HepG2 (cell line): ENCODE data around the gene TMEM144.

ENCODE experiments used
- ARNT ChIP-seq: fragments of 450-650 bp; IDR thresholded peaks from 2 replicates; pipeline ENCODE4 v1.6.1; 2017
- ELK4 ChIP-seq: sonication (generic); formaldehyde crosslinking; IDR thresholded peaks from 2 replicates; pipeline ENCODE4 v1.9.0; 2021; ENCODE audit warnings: missing genetic modification reagents, borderline replicate concordance
- EZH2 ChIP-seq: conservative IDR thresholded peaks from 2 replicates; pipeline ENCODE4 v1.6.1; 2012; ENCODE audit warnings: mild to moderate bottlenecking, low read depth, low read length, moderate library complexity
- FOSL2 ChIP-seq: sonication (generic); formaldehyde crosslinking; IDR thresholded peaks from 2 replicates; pipeline ENCODE4 v1.4.0; 2020; ENCODE audit warnings: missing genetic modification reagents
- HDAC6 ChIP-seq: fragments of 200-600 bp; sonication (generic); IDR thresholded peaks from 2 replicates; pipeline ENCODE4 v1.7.0; 2017; ENCODE audit warnings: mild to moderate bottlenecking, antibody characterized with exemption, low read length, low read depth
- KLF9 ChIP-seq: IDR thresholded peaks from 2 replicates; pipeline ENCODE4 v1.6.1; 2016; ENCODE audit warnings: low read depth
- POLR2A ChIP-seq, 2 experiments: IDR thresholded peaks; 2 replicates each; pipeline ENCODE4 v1.6.1; 2011; ENCODE audit warnings: low read depth in 2 of 2, low read length in 2 of 2, mild to moderate bottlenecking in 1 of 2, moderate library complexity in 1 of 2; ENCODE audit not compliant: insufficient read depth in 1 of 2
- POLR2AphosphoS2 ChIP-seq: IDR thresholded peaks from 2 replicates; pipeline ENCODE4 v1.6.1; 2011; ENCODE audit warnings: low read depth, low read length, improper control_type of control experiment
- USF2 ChIP-seq, 2 experiments: sonication (generic) in 1 of 2; formaldehyde crosslinking in 1 of 2; IDR thresholded peaks; 2 replicates each; pipeline versions ENCODE4 v1.5.1 to v1.6.1; 2011 to 2020; ENCODE audit warnings: borderline replicate concordance in 1 of 2, low read depth in 1 of 2, low read length in 1 of 2, mild to moderate bottlenecking in 1 of 2, missing genetic modification reagents in 1 of 2, moderate library complexity in 1 of 2
- ZC3H13 ChIP-seq: sonication (generic); formaldehyde crosslinking; IDR thresholded peaks from 2 replicates; pipeline ENCODE4 v1.8.1; 2023; ENCODE audit warnings: mild to moderate bottlenecking, missing genetic modification reagents, moderate library complexity
- ZFX ChIP-seq: sonication (generic); formaldehyde crosslinking; IDR thresholded peaks from 2 replicates; pipeline ENCODE4 v1.4.0; 2020; ENCODE audit warnings: mild to moderate bottlenecking, low read depth, missing genetic modification reagents, moderate library complexity
- ZNF552 ChIP-seq: sonication (generic); formaldehyde crosslinking; IDR thresholded peaks from 2 replicates; pipeline ENCODE4 v1.9.0; 2022; ENCODE audit warnings: missing genetic modification reagents, mild to moderate bottlenecking, borderline replicate concordance
- TF ChIP-seq, protein P1 (sequence below): sonication (generic); formaldehyde crosslinking; IDR thresholded peaks from 2 replicates; pipeline ENCODE4 v1.4.0; 2020; ENCODE audit warnings: mild to moderate bottlenecking, missing genetic modification reagents
- TF ChIP-seq, protein P2 (sequence below): sonication (generic); formaldehyde crosslinking; IDR thresholded peaks from 2 replicates; pipeline ENCODE4 v1.5.0; 2020; ENCODE audit warnings: mild to moderate bottlenecking, missing genetic modification reagents, moderate library complexity

- TF ChIP-seq, protein P1, sequence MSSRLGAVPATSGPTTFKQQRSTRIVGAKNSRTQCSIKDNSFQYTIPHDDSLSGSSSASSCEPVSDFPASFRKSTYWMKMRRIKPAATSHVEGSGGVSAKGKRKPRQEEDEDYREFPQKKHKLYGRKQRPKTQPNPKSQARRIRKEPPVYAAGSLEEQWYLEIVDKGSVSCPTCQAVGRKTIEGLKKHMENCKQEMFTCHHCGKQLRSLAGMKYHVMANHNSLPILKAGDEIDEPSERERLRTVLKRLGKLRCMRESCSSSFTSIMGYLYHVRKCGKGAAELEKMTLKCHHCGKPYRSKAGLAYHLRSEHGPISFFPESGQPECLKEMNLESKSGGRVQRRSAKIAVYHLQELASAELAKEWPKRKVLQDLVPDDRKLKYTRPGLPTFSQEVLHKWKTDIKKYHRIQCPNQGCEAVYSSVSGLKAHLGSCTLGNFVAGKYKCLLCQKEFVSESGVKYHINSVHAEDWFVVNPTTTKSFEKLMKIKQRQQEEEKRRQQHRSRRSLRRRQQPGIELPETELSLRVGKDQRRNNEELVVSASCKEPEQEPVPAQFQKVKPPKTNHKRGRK (CRISPR knock-in tag): no peak
- TF ChIP-seq EZH2: no peak
- TF ChIP-seq, protein P2, sequence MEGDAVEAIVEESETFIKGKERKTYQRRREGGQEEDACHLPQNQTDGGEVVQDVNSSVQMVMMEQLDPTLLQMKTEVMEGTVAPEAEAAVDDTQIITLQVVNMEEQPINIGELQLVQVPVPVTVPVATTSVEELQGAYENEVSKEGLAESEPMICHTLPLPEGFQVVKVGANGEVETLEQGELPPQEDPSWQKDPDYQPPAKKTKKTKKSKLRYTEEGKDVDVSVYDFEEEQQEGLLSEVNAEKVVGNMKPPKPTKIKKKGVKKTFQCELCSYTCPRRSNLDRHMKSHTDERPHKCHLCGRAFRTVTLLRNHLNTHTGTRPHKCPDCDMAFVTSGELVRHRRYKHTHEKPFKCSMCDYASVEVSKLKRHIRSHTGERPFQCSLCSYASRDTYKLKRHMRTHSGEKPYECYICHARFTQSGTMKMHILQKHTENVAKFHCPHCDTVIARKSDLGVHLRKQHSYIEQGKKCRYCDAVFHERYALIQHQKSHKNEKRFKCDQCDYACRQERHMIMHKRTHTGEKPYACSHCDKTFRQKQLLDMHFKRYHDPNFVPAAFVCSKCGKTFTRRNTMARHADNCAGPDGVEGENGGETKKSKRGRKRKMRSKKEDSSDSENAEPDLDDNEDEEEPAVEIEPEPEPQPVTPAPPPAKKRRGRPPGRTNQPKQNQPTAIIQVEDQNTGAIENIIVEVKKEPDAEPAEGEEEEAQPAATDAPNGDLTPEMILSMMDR: no peak
- no peak for TF ChIP-seq ZC3H13 (CRISPR knock-in tag)
- TF ChIP-seq HDAC6: no peak
- TF ChIP-seq ARNT: no peak
- no peak for TF ChIP-seq POLR2A (IDR thresholded peaks at IDR 0.05; ENCODE audit: insufficient read depth in 1 of 2, low read depth in 2 of 2, low read length in 2 of 2)
- TF ChIP-seq USF2 (IDR thresholded peaks at IDR 0.05; ENCODE audit: low read depth, low read length): no peak
- no peak for TF ChIP-seq USF2 (CRISPR knock-in tag; IDR thresholded peaks at IDR 0.05; ENCODE audit: borderline replicate concordance)
- no peak for TF ChIP-seq FOSL2 (CRISPR knock-in tag)
- no peak for TF ChIP-seq POLR2AphosphoS2
- no peak for TF ChIP-seq KLF9 (CRISPR knock-in tag)
- TF ChIP-seq ELK4 (CRISPR knock-in tag): no peak
- TF ChIP-seq ZNF552: no peak
- no peak for TF ChIP-seq ZFX
These were observed 40.0 kb downstream of the TMEM144 start for GRCh38 chr4:158250321-158250720.
